Sigmoid colon (tissue), 7 donors: ENCODE data around the gene IL1RAPL1. TPM values are rescaled to one million over a fixed set of nuclear protein-coding genes. Genes with fewer than 3 reads are reported as not detected.
A peak's percentile ranks its signal among the peaks of the same experiment; 100 is the strongest.

Experiments
- DNase-seq: peaks from one replicate; pipeline ENCODE4 v3.0.0-alpha.2; 2019
- H3K27ac ChIP-seq, 4 donors: fragments of 200-600 bp; sonication (generic); one replicate each; pipeline ENCODE4 v1.5.1; 2016 to 2019; ENCODE audit warnings: mild to moderate bottlenecking in 1 of 4
- H3K27me3 ChIP-seq, 3 donors: fragments of 200-600 bp; sonication (generic); one replicate each; pipeline ENCODE4 v1.5.1; 2019; ENCODE audit warnings: mild to moderate bottlenecking in 1 of 3
- H3K36me3 ChIP-seq, 4 donors: fragments of 200-600 bp; sonication (generic); one replicate each; pipeline ENCODE4 v1.5.1; 2016 to 2019
- H3K4me1 ChIP-seq, 4 donors: fragments of 200-600 bp; sonication (generic); one replicate each; pipeline ENCODE4 v1.5.1; 2017 to 2019
- H3K4me3 ChIP-seq, 4 donors: fragments of 200-600 bp; sonication (generic); one replicate each; pipeline ENCODE4 v1.5.1; 2017 to 2019; ENCODE audit warnings: mild to moderate bottlenecking in 2 of 4, moderate library complexity in 1 of 4
- H3K9me3 ChIP-seq, 4 donors: fragments of 200-600 bp in 3 of 4; sonication (generic) in 3 of 4; one replicate each; pipeline versions ENCODE4 v1.5.1 to v1.6.1; 2013 to 2019
- CTCF ChIP-seq, 4 experiments: fragments of 450-650 bp in 3 of 4; fragments of 200-600 bp in 1 of 4; IDR thresholded peaks; one replicate each; pipeline ENCODE4 v1.5.1; 2016 to 2019; ENCODE audit warnings: antibody characterized with exemption in 4 of 4, mild to moderate bottlenecking in 3 of 4, moderate library complexity in 2 of 4
- EP300 ChIP-seq, 4 donors: sonication (generic); formaldehyde crosslinking; IDR thresholded peaks; one replicate each; pipeline ENCODE4 v1.6.1; 2017; ENCODE audit warnings: antibody characterized with exemption in 4 of 4
- POLR2A ChIP-seq, 2 donors: fragments of 450-650 bp; IDR thresholded peaks; one replicate each; pipeline ENCODE4 v1.6.1; 2016; ENCODE audit warnings: antibody characterized with exemption in 2 of 2, mild to moderate bottlenecking in 2 of 2, moderate library complexity in 2 of 2
- POLR2AphosphoS5 ChIP-seq, 4 donors: sonication (generic); formaldehyde crosslinking; IDR thresholded peaks; one replicate each; pipeline ENCODE4 v1.6.1; 2017; ENCODE audit warnings: antibody characterized with exemption in 4 of 4
- WGBS, 2 donors: extraction: QIAGEN DNeasy Blood & Tissue Kit; methylation state at CpG; one replicate each; pipeline ENCODE4 v1.1.7; 2013; 5-methylcytosine and 5-hydroxymethylcytosine counted together
- intact Hi-C: fragments of 100-400 bp; cut with DNase I; formaldehyde crosslinking; loops from one replicate; pipeline ENCODE4 v1.15.1; 2023
- polyA plus RNA-seq, 3 donors: library from polyadenylated mRNA; stranded (reverse); fragments of 200-250 nt; gene quantifications; one replicate each; pipeline ENCODE4 v1.2.3, GENCODE V29; 2013
- total RNA-seq, 4 donors: library from RNA; depleted of rRNA; stranded (reverse); fragments of >200 nt; gene quantifications; one replicate each; pipeline ENCODE4 v1.1.0, GENCODE V29; 2016
- donor health status: healthy with polysubstance abuse.
- donor health status: Bipolar disorder and iron deficiency.
- donor health status: healthy.

IL1RAPL1 gene
- total and polyA plus RNA-seq, 7 donors = 0.07 to 2.5 (median 1.2) TPM; not detected in 2

GRCh38 chrX:28922106-28922505 is 334.9 kb downstream of the IL1RAPL1 start:
- intact Hi-C loops = no loop called here

GRCh38 chrX:28946846-28947245 is 359.6 kb downstream of the IL1RAPL1 start:
- Histone ChIP-seq H3K36me3 (no peaks in the 10 kb centered on the region), H3K4me3 (no peak overlapping the region), H3K9me3 (no peaks in the 10 kb centered on the region), H3K27me3 (no peaks in the 10 kb centered on the region), H3K4me1 (no peaks in the 10 kb centered on the region), H3K27ac (no peak overlapping the region)
- 66 to 75% methylated on average over 3 of the region's 3 CpGs for WGBS, 2 donors
- intact Hi-C loops = no loop called here
- DNase-seq = no peak
- TF ChIP-seq CTCF (IDR thresholded peaks at IDR 0.05) (no peak), POLR2AphosphoS5 (IDR thresholded peaks at IDR 0.05) (no peak), EP300 (IDR thresholded peaks at IDR 0.05) (no peak), POLR2A (IDR thresholded peaks at IDR 0.05) (no peak)

More at GRCh38 chrX:28922106-28922505, 334.9 kb downstream of the IL1RAPL1 start:
- no peaks in the 10 kb centered on the region for H3K36me3 ChIP-seq
- H3K27ac ChIP-seq = no peak overlapping the region
- no peaks in the 10 kb centered on the region for H3K4me1 ChIP-seq
- no peaks in the 10 kb centered on the region for H3K27me3 ChIP-seq
- no peak for DNase-seq
- 94 to 96% methylated on average over 2 of the region's 2 CpGs for WGBS, 2 donors
- no peaks in the 10 kb centered on the region for H3K9me3 ChIP-seq
- no peak for TF ChIP-seq EP300 (IDR thresholded peaks at IDR 0.05)
- no peak for TF ChIP-seq POLR2AphosphoS5 (IDR thresholded peaks at IDR 0.05)
- no peak for TF ChIP-seq CTCF (IDR thresholded peaks at IDR 0.05)
- TF ChIP-seq POLR2A (IDR thresholded peaks at IDR 0.05) = no peak
- H3K4me3 ChIP-seq = no peak overlapping the region

DNA sequence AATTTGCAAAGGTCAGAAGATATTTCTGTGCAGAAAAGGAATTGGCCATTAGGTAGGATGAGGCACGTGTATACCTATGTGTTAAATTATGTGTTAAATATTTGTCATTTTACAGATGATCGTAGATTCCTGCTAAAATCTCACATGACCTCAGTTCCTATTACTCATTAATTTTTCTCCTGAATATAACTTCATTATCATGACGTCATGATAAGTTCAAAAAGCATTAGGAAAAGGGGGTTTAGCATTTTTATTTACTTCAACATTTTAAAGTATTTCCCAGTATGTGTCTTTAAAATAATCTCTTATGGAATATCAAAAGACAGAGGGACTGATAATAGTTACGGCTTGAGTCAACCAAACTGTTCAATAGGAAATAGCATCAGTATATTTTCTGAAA is 372.8 kb downstream of the IL1RAPL1 start:
- H3K4me1 ChIP-seq = no peaks in the 10 kb centered on the region
- TF ChIP-seq EP300 (IDR thresholded peaks at IDR 0.05) = no peak
- TF ChIP-seq CTCF (IDR thresholded peaks at IDR 0.05) = no peak
- TF ChIP-seq POLR2AphosphoS5 (IDR thresholded peaks at IDR 0.05) = no peak
- no peak for TF ChIP-seq POLR2A (IDR thresholded peaks at IDR 0.05)
- no peaks in the 10 kb centered on the region for H3K27me3 ChIP-seq
- H3K27ac ChIP-seq = no peak overlapping the region
- no peak overlapping the region for H3K4me3 ChIP-seq
- DNase-seq = no peak
- intact Hi-C loops = no loop called here
- H3K36me3 ChIP-seq = no peaks in the 10 kb centered on the region
- H3K9me3 ChIP-seq = no peaks in the 10 kb centered on the region
- 71 to 78% methylated on average over 4 of the region's 4 CpGs for WGBS, 2 donors

- Histone ChIP-seq H3K4me3 (peak overlapping the region in 1 of 4 donors; percentile 8), H3K27me3 (no peaks in the 10 kb centered on the region), H3K9me3 (no peaks in the 10 kb centered on the region), H3K36me3 (no peaks in the 10 kb centered on the region), H3K4me1 (no peaks in the 10 kb centered on the region), H3K27ac (no peak overlapping the region)
- intact Hi-C loops = no loop called here
- 43 to 64% methylated on average over 3 of the region's 3 CpGs for WGBS, 2 donors
- no peak for DNase-seq
- TF ChIP-seq POLR2AphosphoS5 (IDR thresholded peaks at IDR 0.05) (no peak), POLR2A (IDR thresholded peaks at IDR 0.05) (no peak), CTCF (IDR thresholded peaks at IDR 0.05) (no peak), EP300 (IDR thresholded peaks at IDR 0.05) (no peak)
Observed at GRCh38 chrX:28966331-28966730, 379.1 kb downstream of the IL1RAPL1 start.

DNA sequence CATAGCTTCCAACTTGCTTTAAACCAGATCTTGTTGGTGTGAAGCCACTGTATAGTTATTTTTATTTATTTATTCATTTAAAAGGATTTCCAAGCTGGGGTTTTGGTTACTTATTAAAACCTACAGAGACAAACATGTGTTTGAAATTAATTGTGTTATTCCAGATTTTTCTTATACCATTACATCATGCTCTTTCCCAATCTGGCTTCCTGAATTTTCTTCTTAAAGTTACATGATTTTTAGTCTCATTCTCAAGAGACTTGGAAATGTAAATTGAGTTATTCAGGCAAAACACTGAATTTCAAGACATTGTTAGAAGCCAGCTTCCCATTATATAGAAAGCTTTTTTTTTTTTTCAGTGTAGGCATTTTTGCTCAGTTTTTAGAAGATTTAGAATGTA is 381.9 kb downstream of the IL1RAPL1 start:
- intact Hi-C loops = no loop called here

More for the DNA sequence above, 381.9 kb downstream of the IL1RAPL1 start:
- H3K27me3 ChIP-seq = no peaks in the 10 kb centered on the region
- TF ChIP-seq CTCF (IDR thresholded peaks at IDR 0.05) (no peak), EP300 (IDR thresholded peaks at IDR 0.05) (no peak), POLR2AphosphoS5 (IDR thresholded peaks at IDR 0.05) (no peak), POLR2A (IDR thresholded peaks at IDR 0.05) (no peak)
- no peaks in the 10 kb centered on the region for H3K4me1 ChIP-seq
- no peaks in the 10 kb centered on the region for H3K9me3 ChIP-seq
- no peaks in the 10 kb centered on the region for H3K36me3 ChIP-seq
- no peak overlapping the region for H3K27ac ChIP-seq
- no peak for DNase-seq
- no peak overlapping the region for H3K4me3 ChIP-seq
